Measurements from ENCODE around the gene EEF1AKMT2.

GRCh38 chr10:124820121-124820520 is 28.4 kb upstream of the EEF1AKMT2 start:
- no peak for TF ChIP-seq EZH2phosphoT487 (IDR thresholded peaks at IDR 0.05; ENCODE audit: borderline replicate concordance, low read length)
- TF ChIP-seq CTCF (conservative IDR thresholded peaks at IDR 0.05; ENCODE audit: low read depth, low read length) = no peak
- no peak for TF ChIP-seq EZH2 (IDR thresholded peaks at IDR 0.05; ENCODE audit: low read length, unreplicated experiment)

Data from PC-3 (cell line).